Breast epithelium (tissue), 3 donors: ENCODE results near the gene OPCML.

ENCODE experiments used
- CTCF ChIP-seq, 3 donors: fragments of 450-650 bp; IDR thresholded peaks; one replicate each; pipeline ENCODE4 v1.5.1; 2016 to 2017; ENCODE audit warnings: antibody characterized with exemption in 3 of 3, mild to moderate bottlenecking in 3 of 3, moderate library complexity in 3 of 3
- POLR2A ChIP-seq: fragments of 450-650 bp; IDR thresholded peaks from one replicate; pipeline ENCODE4 v1.6.1; 2016; ENCODE audit warnings: antibody characterized with exemption, mild to moderate bottlenecking, moderate library complexity
- POLR2AphosphoS5 ChIP-seq, 3 donors: sonication (generic); formaldehyde crosslinking; IDR thresholded peaks; one replicate each; pipeline ENCODE4 v1.6.1; 2017; ENCODE audit warnings: antibody characterized with exemption in 3 of 3

- TF ChIP-seq CTCF (IDR thresholded peaks at IDR 0.05): no peak
- no peak for TF ChIP-seq POLR2AphosphoS5 (IDR thresholded peaks at IDR 0.05)
- no peak for TF ChIP-seq POLR2A
These were observed 28.5 kb downstream of the OPCML start for GRCh38 chr11:133503776-133504175.
